ENCODE measurements around the gene PYY. TPM values are rescaled to one million over a fixed set of nuclear protein-coding genes. Genes with fewer than 3 reads are reported as not detected.
"Not testable (repeated sequence)": the region's sequence is repeated elsewhere in the genome, so short reads cannot be mapped to it uniquely, and the experiment has no call there.

Gene PYY
- total RNA-seq, 1 donor from 2014 or later: not detected

- ATAC-seq (ENCODE audit: low read depth) (no peak), DNase-seq (no peak)
- Mint-ChIP-seq H3K4me1 (no peaks in the 10 kb centered on the region), H3K27me3 (peaks cover 20% of the 10 kb centered on the region), H3K4me3 (no peak overlapping the region), H3K9me3 (no peaks in the 10 kb centered on the region), H3K27ac (no peak overlapping the region), H3K36me3 (ENCODE audit: low read depth) (no peaks in the 10 kb centered on the region)
- intact Hi-C loops (cut with micrococcal nuclease): no loop called here
- ChIA-PET CTCF (no interaction called here), POLR2A (no interaction called here)
- no peak for TF ChIP-seq CTCF (IDR thresholded peaks at IDR 0.05)
Observed at GRCh38 chr17:43978078-43978477, 24.3 kb upstream of the PYY start.

- no peaks in the 10 kb centered on the region for H3K36me3 Mint-ChIP-seq (ENCODE audit: low read depth)
- DNase-seq (no peak), ATAC-seq (ENCODE audit: low read depth) (no peak)
- ChIA-PET POLR2A (no interaction called here), CTCF (no interaction called here)
- H3K27me3 Mint-ChIP-seq: peaks cover 13% of the 10 kb centered on the region
- no peaks in the 10 kb centered on the region for H3K9me3 Mint-ChIP-seq
- intact Hi-C loops (cut with micrococcal nuclease): no loop called here
- no peak overlapping the region for H3K4me3 Mint-ChIP-seq
- no peak overlapping the region for H3K27ac Mint-ChIP-seq
- TF ChIP-seq CTCF (IDR thresholded peaks at IDR 0.05): no peak
- H3K4me1 Mint-ChIP-seq: no peaks in the 10 kb centered on the region
Observed at GRCh38 chr17:43976963-43977837, 23.5 kb upstream of the PYY start.

GRCh38 chr17:43975898-43976297 lies 22.2 kb upstream of the PYY start:
- no peak for TF ChIP-seq CTCF (IDR thresholded peaks at IDR 0.05)
- Mint-ChIP-seq H3K27me3 (peaks cover 11% of the 10 kb centered on the region), H3K9me3 (no peaks in the 10 kb centered on the region), H3K4me1 (no peaks in the 10 kb centered on the region), H3K27ac (no peak overlapping the region), H3K36me3 (ENCODE audit: low read depth) (no peaks in the 10 kb centered on the region), H3K4me3 (no peak overlapping the region)
- ChIA-PET POLR2A (no interaction called here), CTCF (no interaction called here)
- DNase-seq: no peak
- intact Hi-C loops (cut with micrococcal nuclease): no loop called here
- ATAC-seq (ENCODE audit: low read depth): no peak

GRCh38 chr17:43974382-43975266 lies 20.9 kb upstream of the PYY start:
- no peak for ATAC-seq (ENCODE audit: low read depth)
- Mint-ChIP-seq H3K4me1 (no peaks in the 10 kb centered on the region), H3K4me3 (no peak overlapping the region), H3K36me3 (ENCODE audit: low read depth) (no peaks in the 10 kb centered on the region), H3K9me3 (no peaks in the 10 kb centered on the region), H3K27ac (no peak overlapping the region), H3K27me3 (peaks cover 11% of the 10 kb centered on the region)
- ChIA-PET POLR2A (no interaction called here), CTCF (no interaction called here)
- no peak for TF ChIP-seq CTCF (IDR thresholded peaks at IDR 0.05)
- no peak for DNase-seq
- intact Hi-C loops (cut with micrococcal nuclease): no loop called here

- POLR2A ChIA-PET; H3K4me3 Mint-ChIP-seq; H3K27ac Mint-ChIP-seq; DNase-seq; H3K36me3 Mint-ChIP-seq (ENCODE audit: low read depth); intact Hi-C loops (cut with micrococcal nuclease); H3K4me1 Mint-ChIP-seq; ATAC-seq (ENCODE audit: low read depth); H3K9me3 Mint-ChIP-seq: not testable (repeated sequence)
- H3K27me3 Mint-ChIP-seq: peaks cover 14% of the 10 kb centered on the region
- CTCF ChIA-PET: interaction anchor here (1.3 kb wide), 1 partner anchor 62 kb away, joined by 3 read pairs; no protein-coding TSS in a partner anchor
Observed at GRCh38 chr17:43972444-43973212, 18.9 kb upstream of the PYY start.

- H3K4me3 Mint-ChIP-seq; H3K4me1 Mint-ChIP-seq; DNase-seq; intact Hi-C loops (cut with micrococcal nuclease); H3K9me3 Mint-ChIP-seq; ATAC-seq (ENCODE audit: low read depth); H3K36me3 Mint-ChIP-seq (ENCODE audit: low read depth); POLR2A ChIA-PET; H3K27ac Mint-ChIP-seq: not testable (repeated sequence)
- peaks cover 14% of the 10 kb centered on the region for H3K27me3 Mint-ChIP-seq
- CTCF ChIA-PET: interaction anchor here (1.3 kb wide), 1 partner anchor 61 kb away, joined by 3 read pairs; no protein-coding TSS in a partner anchor
Observed at GRCh38 chr17:43971436-43971835, 17.7 kb upstream of the PYY start.
